Lung microvascular endothelial cell (primary cell): Measurements from ENCODE around the gene NOX3. TPM values are rescaled to one million over a fixed set of nuclear protein-coding genes. Genes with fewer than 3 reads are reported as not detected.
A peak's percentile ranks its signal among the peaks of the same experiment; 100 is the strongest.

Experiments
- DNase-seq, 2 donors: peaks; one replicate each; pipeline versions ENCODE4 v3.0.0 to v3.0.0-alpha.2; 2010; ENCODE audit warnings: low read depth in 2 of 2
- total RNA-seq: library from RNA; depleted of rRNA; stranded (reverse); fragments of >200 nt; gene quantifications from 2 replicates; pipeline ENCODE4 v1.2.1, GENCODE V29; 2014

The NOX3 gene
- total RNA-seq, 1 donor from 2014 or later: not detected

DNA sequence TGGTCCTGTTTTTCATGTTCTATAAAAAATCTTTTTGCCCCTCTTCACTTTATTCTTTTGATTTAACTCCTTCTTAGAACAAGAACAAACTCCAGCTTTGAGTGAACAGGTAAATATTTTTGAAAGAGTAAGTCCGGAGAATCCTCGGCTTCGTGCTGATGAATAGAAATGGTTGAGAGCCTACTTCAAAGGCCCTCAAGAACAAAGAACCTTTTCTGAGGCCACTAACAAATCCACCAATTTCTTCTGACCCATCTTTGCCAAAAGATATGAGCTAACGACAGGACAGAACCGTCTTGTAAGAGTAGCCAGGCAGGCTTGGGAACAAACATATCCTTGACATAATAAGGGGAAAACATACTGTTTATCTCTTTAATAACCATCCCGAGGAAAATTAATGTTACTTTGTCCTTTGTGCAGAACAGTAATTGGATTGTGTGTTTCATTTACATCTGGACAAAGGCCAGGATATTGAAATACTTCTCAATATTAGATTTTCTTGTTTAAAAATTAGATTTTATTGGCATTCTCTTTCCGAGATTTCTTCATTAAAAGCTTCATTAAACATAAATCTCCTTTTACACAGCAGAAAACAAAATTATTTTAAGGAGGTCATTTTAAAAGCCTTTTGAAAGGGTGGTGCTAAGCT lies 52.9 kb downstream of the NOX3 start:
- DNase-seq: no peak

DNA sequence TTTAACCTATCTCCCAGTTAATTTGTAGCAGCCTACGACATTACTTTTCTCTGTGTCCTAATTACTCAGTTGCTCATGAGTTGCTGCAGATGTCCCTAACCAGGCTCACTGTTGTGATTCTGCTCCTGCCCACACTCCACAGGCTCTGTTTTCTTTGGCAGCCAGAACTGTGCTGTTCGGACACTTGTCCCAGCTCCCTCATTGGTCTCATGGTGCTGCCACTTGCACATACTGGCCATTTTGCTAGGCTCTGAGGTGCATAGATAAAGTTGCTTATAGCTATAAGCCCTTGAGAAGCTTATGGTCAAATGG lies 55.0 kb downstream of the NOX3 start:
- no peak for DNase-seq

DNA sequence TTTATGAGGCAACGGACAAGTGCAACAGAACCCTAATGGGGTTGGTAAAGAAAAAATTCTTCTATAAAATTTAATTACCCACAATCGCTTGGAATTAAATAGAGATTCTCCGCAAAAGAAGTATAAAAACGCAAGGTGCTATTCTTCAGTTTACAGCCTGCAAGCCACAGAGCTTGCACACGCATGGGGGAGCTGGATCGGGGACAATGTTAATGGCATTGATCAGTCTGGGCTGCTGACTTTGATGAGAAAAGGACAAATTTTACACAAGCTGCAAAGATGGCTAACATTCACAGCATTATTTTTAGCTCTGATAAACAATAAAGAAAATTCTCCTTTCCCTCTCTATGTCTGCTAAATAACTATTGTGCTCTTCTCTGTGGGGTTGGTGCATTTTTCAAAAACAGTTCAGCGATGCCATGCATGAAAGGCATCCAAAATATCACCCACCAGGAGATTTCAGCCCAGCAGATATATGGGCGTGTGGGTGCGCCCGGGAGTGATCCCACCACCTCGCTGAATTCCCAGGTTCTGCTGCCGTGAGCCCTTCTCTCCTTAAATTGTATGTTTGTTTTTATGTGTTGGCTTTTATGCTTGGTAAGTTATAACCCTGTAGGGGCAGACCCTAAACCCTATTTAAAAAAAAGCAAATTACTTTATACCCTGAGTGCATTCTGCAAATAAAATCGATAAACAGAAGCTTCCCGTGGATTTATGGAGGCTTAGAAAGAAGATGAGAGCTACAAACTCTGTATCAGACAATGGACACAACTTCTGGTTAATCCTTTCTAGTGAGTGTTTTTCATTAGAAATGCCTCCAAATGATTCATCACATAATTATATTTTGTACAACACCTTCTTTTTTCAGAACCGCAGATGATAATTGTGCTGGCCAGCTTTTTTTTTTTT lies 55.6 kb downstream of the NOX3 start:
- DNase-seq: no peak

DNA sequence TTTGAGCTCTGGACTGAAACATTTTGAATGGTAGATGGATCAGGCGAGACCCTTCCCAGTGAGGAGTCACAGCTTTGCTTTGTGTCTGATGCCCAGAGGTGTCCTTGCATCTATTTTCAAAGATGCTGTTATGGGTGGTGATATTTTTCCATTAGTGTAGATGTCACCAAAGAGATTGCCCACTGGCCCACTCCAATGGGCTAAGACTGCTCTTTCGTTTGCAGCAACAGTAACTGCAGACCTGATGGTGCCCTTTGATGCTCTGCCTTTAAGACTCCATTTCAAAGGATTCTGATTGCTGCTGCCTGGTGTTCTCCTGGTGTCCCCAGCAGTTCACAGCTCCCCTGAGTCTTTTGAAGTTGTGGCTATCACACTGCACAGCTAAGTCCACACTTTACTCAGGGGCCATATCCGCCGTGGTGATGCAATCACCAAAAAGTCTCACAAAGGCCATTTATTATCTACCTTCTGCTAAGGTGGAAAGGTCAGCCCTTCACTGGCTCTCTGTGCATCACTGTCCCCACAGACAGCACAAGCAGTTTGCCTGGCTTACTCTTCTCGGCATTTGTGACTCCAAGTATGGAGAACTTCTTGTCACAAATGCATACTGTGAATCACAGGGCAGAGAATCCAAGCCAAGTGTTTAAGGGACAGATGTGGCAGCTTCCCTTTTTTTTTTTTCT lies 56.4 kb downstream of the NOX3 start:
- DNase-seq: no peak

DNA sequence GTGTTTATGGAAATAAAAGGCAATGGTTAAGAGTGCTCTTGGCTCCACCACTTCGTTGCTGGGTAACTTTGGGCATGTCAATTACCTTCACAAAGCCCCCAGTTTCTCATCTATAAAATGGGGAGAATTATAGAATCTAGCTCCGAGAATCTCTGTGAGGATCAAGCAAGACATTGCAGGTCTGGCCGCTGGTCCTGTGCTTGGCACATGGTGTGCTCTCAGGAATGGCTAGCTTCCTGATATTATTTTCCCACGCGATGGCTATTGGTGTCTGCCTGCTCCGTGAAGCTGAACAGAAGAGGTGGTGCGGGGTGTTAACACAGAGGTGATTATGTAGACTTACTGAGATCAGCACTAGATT lies 57.0 kb downstream of the NOX3 start:
- no peak for DNase-seq

DNA sequence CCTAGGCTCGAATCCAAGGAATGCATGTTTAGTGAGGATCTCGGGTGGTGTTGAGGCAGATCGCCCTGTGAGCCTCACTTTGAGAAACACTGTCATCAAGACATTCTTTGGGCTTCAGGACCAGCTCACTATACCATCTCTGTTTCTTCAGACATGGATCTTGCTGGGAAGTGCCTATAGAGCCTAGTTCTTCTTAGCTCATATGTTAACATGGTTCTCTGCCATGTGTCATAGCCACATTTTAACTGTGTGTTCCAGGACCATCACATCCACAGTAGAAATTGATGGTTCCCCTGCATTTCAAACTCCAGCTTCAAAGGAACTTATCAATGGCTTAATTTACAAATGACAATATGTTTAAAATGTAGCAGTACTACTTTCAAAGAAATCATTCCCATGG lies 57.4 kb downstream of the NOX3 start:
- DNase-seq: no peak

DNA sequence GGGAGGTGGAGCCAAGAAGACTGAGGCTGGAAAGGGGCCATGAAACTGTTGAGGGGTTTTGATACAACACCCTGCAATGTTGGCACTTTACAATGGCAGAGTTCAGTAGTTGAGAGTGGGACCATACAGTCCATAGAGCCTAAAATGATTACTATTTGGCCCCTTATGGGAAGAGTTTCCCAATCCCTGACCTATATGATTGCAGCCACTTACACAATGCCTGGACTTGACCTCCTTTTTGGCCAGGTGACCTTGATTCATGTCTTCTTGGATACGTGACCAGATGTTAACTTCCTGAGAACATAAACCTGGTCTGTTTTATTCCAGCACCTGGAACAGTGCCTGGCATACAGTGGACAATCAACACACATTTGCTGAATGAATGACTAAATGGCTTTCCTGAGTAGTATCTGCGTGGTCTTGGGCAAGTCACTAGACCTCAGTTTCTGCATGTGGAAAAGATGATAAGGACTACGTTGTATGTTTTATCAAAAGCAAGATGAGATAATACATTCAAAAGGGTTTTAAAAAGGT lies 58.4 kb downstream of the NOX3 start:
- DNase-seq: no peak

DNA sequence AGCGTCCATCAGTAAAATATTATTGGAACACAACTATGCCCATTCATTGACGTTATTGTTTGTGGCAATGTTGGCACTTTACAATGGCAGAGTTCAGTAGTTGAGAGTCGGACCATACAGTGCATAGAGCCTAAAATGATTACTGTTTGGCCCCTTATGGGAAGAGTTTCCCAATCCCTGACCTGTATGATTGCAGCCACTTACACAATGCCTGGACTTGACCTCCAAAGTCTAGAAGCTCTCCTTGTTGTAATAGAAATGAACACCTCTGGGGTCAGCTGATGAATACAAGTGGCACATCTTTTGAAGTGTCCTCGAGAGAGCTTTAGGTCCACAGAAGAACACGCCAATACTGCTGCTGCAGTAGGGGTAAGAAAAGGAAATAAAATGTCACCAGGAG lies 59.0 kb downstream of the NOX3 start:
- no peak for DNase-seq

DNA sequence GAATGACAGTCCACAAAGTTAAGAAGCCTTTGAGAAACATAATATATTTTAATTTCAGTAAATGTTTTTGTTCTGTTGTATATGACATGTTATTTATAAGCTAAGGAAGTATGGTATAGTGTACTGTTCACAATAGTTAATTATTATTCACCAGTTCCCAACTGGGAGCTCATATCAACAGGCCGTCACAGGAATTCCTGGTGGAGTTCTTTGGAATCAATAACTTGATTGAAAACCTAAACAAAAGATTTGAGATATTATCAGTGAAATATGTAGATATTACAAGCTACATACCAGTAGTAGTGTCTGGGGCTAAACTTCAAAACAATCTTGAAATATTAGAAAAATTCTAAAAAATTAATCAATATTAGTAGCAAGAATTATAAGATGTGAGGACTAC lies 60.3 kb downstream of the NOX3 start:
- DNase-seq: no peak

DNA sequence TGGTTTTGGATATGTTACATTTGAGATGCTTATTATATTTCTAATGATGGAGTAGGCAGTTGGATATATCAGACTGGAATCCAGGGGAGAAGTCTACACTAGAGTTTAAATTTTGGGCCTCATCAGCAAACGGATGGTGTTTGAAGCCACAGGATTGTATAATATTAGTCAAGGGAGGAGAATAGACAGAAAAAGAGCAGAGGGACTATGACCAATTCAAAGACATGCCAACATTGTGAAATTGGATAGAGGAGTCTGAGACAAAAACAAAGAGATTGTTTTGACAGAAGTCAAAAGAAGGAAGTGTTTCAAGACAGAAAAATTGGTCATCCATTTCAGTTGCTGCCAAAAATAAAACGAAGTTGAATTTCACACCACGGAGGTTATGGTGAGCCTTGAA lies 66.5 kb downstream of the NOX3 start:
- no peak for DNase-seq

DNA sequence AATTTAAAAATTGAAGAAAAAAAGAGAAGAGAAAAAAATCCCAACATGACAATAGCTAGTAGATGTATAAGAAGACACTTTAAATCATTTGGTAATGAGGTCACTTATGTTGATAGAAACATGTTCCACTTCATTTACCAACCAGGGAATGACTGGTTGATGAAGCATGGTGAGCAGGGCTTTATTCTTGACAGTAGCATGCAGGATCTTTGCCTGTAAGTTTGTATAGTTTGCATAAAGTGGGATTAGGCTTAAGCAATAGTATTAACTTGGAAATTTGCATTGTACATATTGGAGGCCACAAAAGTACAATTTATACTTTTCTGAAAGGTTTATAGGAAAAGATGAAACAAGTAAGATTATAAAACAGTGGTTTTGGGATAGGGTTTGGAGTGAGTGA lies 67.0 kb downstream of the NOX3 start:
- DNase-seq: no peak

DNA sequence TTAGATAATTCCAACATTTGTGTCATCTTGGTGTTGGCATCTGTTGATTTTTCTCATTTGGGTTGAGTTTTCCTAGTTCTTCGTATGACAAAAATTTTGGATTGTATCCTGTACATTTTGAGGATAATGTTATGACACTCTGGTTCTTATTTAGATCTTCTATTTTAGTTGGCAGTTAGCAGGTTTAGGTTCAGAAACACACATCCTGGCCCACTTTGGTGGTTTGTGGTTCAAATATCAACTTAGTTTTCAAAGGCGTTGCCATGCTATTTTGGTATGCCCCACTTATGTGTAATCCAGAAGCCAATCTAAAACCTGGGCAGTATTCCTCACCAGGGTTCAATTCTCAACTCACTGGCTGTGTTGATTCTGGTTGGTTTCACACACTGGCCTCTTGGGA lies 68.2 kb downstream of the NOX3 start:
- no peak for DNase-seq

DNA sequence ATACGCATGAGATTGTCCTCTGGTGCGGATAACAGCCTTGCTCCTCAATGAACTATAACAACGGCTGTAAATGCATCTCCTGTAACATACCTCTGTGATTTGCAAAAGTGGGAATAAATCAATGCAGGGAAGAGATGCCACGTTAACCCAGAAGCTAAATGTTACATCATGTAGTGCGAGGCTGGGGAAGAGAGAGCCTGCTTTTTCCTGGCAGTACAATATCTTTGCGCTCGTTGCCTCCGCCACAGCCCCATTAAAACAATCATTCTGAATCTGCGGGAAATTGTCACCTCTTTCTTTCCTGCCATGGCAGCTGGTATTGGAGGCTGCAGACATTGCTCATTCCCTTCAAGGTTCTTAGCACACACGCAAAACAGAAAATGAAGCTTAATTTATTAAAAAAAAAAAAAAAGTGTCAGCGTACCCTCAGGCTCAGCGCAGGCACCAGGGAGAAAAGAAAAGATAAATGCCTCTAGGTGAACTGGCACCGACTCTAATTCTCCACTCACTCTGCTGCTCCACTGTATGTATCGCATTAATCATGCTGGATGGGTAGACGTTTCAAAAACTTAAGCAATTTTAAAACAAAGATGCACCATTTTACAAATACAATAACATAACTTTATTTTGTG lies 71.2 kb downstream of the NOX3 start:
- DNase-seq: no peak

DNA sequence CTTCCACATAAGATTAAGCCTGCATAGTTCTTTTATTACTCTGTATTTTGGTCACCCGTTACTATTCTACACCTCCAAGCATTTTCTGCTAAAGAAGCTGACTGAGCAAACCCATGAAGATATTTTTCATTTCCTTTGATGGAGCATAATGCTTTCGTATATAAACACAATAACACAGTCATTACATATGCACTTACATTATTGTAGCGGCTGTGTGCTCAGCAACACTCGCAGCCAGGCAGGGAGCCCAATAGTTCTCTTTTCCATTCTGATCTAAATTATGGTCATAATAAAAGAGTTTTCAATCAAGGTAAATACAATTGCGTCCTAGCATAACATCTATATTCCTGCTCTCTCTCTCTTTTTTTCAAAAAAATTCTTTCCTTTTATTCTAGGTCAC lies 71.7 kb downstream of the NOX3 start:
- no peak for DNase-seq

DNA sequence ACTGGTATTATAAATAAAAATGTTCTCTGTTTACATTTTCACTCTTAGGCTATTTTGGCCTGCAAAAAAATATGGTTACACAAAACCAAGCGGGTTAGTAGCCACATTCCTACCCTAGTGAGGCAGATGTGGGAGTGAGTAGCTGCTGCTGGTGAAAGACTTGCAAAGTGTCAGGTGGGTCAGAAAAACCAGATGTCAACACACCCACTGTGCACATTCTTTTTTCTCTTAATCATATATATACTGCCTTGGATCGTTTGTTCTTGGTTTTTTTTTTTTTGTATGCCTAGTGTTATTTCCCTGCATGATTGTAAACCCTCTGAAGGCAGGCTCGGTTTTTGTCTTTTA lies 73.3 kb downstream of the NOX3 start:
- DNase-seq: no peak

DNA sequence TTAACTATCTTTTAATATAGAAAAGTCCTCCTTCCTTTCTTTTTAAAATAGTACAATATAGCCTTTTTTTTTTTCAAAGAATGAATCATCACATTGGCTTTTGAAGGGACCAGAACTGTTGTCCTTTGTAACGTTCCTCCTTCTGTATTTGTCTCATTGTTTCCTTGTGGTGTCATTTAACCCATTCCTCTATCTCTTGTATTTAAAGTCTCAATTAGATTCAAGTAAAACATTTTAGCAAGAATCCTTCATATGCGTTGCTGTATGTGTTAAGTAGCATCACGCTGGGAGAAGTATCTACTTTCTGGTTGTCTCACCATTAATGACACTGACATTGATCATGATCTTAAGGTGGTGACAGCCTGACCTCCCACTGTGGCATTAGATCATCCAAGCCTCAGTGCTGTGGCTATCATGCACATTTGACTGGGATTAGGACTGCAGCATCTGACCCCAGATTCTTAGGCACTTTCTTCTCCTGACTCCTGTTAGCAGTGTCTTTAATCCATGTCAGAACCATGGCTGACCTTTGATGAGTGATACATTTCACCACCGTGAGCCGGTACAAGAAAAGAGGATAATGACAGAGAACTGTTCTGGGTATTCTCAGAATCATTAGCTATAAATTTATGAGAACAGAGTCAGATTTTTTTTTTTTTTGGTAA lies 73.8 kb downstream of the NOX3 start:
- no peak for DNase-seq

DNA sequence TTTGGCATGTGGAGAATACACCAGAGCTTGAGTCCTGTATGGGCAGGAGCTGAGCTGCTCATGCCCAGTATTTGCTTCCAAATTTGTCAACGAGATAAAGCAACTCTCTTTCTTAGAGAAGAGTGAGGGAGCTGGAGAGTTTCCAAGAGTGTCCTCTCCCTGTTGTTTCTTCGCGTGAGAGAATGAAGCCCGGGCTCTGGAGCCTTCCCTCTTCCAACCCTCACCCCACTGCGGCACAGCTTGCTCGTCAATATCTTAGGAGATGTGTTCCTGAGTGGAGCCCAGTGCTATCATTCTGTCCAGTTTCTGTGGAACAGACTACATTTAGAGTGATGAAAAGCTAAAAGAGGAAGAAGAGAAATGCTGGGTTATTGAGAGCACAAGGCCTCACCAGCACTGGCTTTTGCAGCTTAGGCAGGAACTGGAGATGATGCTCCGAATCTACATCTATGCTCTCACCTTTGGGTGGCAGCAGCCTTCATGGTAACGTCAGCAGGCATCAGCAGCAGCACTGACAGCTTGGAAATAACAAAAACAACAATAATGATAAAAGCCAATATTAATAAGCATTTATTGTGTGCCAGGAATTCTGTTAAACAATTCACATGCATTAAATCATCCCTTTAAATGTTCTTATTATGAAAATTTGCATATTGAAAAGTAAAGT lies 74.8 kb downstream of the NOX3 start:
- peak in 1 of 2 donors; percentile 12 for DNase-seq

DNA sequence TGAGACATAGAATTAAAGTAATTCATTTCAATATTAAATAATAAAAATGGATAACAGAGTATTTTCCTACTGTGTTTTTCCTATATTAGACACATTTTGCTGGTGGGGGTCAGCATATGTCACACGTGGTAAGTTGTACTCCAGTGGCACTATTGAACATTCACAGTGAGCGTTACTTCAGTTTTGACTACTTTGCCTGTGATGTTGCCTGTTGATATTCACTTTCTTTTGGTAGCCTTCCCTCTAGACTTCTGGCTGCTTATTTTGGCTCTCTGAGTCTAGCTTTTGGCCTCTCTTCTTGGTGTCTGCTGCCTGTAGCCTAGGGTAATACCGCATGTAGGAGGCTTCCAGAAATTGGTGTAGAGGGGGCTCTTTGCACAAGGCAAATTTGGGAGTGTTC lies 76.9 kb downstream of the NOX3 start:
- DNase-seq: no peak

DNA sequence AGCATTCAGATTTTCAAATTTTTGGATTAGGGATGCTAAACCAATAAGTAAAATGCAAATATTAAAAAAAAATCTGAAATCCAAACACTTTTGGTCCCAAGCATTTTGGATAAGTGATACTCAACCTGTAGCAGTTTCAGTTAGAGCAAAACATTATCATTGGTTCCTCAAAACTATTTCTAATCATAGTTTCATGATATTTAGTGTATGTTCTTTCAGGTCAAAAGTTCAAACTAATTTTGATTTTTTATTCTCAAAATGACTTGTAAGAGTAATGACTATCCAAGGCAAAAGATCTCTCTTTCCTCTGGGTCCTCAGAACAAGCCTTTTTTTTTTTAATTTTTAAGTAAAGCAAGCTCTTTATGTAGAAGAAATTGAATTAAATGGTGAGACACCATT lies 77.4 kb downstream of the NOX3 start:
- DNase-seq: no peak

DNA sequence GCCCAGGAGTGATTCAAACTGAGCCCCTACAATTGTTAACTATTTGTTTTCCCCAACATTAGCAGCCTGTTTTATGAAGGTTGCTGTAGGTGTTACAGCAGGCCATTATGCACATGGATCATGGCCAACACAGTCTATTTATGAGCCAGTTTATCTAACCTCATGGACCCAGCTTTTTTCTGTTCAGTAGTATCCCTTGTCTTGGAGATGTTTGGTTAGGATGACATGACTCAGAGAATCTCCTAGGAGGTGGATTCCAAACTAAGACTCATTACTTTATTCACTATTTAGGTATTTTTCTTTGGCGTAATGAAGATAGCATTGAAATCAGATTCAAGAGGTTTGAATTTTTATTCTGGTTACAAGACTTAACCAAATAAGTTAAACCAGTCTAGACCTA lies 78.6 kb downstream of the NOX3 start:
- peak in 1 of 2 donors; percentile 26 for DNase-seq

DNA sequence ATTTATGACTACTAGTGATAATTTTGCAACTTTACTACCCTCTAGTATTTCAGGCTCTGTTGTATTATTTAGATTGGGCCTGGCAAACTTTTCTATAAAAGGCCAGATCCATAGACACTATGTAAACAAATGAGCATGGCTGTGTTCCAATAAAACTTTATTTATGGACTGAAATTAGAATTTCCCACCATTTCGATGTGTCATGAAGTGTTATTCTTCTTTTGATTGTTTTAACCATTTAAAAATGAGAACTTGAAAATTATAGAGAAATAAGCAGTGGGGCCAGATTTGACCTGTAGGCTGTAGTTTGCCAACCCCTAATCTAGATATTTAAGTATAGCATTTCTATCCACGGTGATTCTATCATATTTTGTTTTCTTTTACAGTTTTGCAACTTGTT lies 79.8 kb downstream of the NOX3 start:
- no peak for DNase-seq
